Activated T-helper 17 cell treated with anti-CD3 and anti-CD28 coated beads, Interleukin-2, amount 50 U/mL, for 72 hours (primary cell): ENCODE results near the gene STUB1. TPM values are rescaled to one million over a fixed set of nuclear protein-coding genes. Genes with fewer than 3 reads are reported as not detected.
"Not testable (repeated sequence)": the region's sequence is repeated elsewhere in the genome, so short reads cannot be mapped to it uniquely, and the experiment has no call there.

ENCODE experiments used
- ATAC-seq: fragments of 150-1000 bp; cut with Tn5 transposase; replicated peaks from 2 replicates; pipeline ENCODE4 v1.10.0; 2021; ENCODE audit warnings: mild to moderate bottlenecking, moderate library complexity
- H3K27ac Mint-ChIP-seq: one replicate; pipeline ENCODE4 v1.8.0; 2022; ENCODE audit warnings: mixed read lengths
- H3K27me3 Mint-ChIP-seq: one replicate; pipeline ENCODE4 v1.8.0; 2022; ENCODE audit warnings: mixed read lengths
- H3K36me3 Mint-ChIP-seq: one replicate; pipeline ENCODE4 v1.8.0; 2022; ENCODE audit warnings: low read depth, mild to moderate bottlenecking, mixed read lengths
- H3K4me1 Mint-ChIP-seq: one replicate; pipeline ENCODE4 v1.8.0; 2022; ENCODE audit warnings: mixed read lengths
- H3K4me3 Mint-ChIP-seq: one replicate; pipeline ENCODE4 v1.8.0; 2022; ENCODE audit warnings: mild to moderate bottlenecking, mixed read lengths
- H3K9me3 Mint-ChIP-seq: one replicate; pipeline ENCODE4 v1.8.0; 2022; ENCODE audit warnings: mixed read lengths
- total RNA-seq, 2 donors: library from RNA; stranded (reverse); gene quantifications; one replicate each; pipeline ENCODE4 v1.2.3, GENCODE V29; 2022

Gene STUB1
- total RNA-seq, 2 donors from 2014 or later = 47.5 to 98.2 TPM

DNA sequence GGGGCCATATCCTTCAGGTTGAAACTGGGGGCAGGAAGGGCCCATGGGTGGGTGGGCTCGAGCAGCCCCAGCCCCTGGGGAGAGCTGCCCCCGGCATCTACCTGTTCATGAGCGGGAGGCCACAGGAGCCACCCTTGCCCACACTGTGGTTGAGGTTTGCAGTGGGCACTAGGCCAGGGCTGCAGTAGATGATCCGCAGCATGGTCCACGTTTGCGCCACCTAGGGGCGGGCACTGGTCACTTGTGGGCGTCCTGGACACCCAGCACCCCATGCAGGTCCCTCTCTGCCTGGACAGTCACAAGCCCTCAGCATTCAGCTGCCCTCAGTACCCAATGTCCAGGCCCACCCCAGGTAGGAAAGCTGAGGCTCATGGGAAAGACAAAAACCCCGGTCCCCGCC lies 5.8 kb downstream of the STUB1 start:
- Mint-ChIP-seq H3K4me3 (peak overlapping the region; percentile 28), H3K9me3 (no peaks in the 10 kb centered on the region), H3K27ac (no peak overlapping the region), H3K27me3 (no peaks in the 10 kb centered on the region), H3K36me3 (peaks cover 35% of the 10 kb centered on the region), H3K4me1 (peaks cover 4% of the 10 kb centered on the region)
- no peak for ATAC-seq

DNA sequence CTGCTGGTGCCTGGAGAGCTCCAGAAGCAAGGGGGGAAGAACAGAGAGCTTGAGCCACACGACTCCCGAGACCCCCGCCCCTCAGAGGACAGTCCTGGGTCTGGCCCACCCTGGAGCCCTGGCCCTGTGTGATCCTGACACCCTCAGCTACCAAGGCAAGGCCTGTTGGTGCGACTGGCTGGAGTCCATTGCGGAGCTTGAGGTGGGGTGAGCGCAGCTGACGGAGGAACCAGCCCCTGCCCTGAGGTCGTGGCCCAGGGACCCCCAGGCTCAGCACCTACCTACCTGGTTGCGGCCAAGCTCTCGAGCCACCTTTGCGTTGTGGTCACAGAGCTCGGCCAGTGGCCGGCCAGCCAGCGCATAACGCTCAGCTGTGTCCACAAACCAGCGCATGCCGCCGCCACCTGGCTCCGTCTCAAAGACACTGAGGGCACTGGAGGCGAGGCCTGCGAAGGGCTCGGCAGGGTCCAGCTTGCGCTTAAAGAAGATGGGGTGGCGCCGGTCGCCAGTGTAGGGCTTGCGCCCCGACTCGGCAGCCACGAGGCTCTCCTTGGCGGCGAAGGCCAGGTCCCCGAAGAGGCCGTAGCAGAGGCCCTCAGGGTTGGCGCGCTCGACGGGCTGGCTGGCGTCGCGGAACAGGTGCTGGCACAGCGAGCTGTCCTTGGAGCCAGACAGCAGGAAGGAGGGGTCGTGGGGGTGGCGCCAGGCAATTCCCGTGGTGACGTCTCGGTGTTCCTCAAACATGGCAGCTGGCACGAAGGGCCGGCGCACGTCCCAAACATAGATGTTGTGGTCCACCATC lies 6.5 kb downstream of the STUB1 start:
- peaks cover 4% of the 10 kb centered on the region for H3K4me1 Mint-ChIP-seq
- ATAC-seq = no peak
- H3K36me3 Mint-ChIP-seq = peaks cover 28% of the 10 kb centered on the region
- H3K27me3 Mint-ChIP-seq = no peaks in the 10 kb centered on the region
- no peak overlapping the region for H3K4me3 Mint-ChIP-seq
- H3K27ac Mint-ChIP-seq = no peak overlapping the region
- no peaks in the 10 kb centered on the region for H3K9me3 Mint-ChIP-seq

DNA sequence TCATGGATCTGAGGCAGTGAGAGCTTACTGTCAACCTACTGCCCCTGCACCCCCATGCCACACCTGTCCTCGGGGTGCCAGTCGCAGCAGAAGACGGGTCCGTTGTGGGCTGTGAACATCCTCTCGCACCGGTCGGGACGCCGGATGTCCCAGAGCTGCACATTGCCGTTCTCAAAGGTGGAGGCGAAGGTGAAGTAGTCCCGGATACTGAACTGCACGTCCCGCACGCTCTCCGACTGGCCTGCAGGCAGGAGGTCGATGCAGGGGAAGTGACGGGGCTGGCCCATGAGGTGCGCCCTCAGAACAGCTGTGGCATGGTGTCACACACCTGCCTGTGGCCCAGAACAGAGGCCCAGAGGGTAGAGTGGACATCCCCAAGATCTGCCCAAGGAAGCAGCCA lies 7.3 kb downstream of the STUB1 start:
- no peak for ATAC-seq
- H3K27ac Mint-ChIP-seq = no peak overlapping the region
- peaks cover 8% of the 10 kb centered on the region for H3K4me1 Mint-ChIP-seq
- H3K9me3 Mint-ChIP-seq = no peaks in the 10 kb centered on the region
- H3K4me3 Mint-ChIP-seq = no peak overlapping the region
- peaks cover 20% of the 10 kb centered on the region for H3K36me3 Mint-ChIP-seq
- no peaks in the 10 kb centered on the region for H3K27me3 Mint-ChIP-seq

DNA sequence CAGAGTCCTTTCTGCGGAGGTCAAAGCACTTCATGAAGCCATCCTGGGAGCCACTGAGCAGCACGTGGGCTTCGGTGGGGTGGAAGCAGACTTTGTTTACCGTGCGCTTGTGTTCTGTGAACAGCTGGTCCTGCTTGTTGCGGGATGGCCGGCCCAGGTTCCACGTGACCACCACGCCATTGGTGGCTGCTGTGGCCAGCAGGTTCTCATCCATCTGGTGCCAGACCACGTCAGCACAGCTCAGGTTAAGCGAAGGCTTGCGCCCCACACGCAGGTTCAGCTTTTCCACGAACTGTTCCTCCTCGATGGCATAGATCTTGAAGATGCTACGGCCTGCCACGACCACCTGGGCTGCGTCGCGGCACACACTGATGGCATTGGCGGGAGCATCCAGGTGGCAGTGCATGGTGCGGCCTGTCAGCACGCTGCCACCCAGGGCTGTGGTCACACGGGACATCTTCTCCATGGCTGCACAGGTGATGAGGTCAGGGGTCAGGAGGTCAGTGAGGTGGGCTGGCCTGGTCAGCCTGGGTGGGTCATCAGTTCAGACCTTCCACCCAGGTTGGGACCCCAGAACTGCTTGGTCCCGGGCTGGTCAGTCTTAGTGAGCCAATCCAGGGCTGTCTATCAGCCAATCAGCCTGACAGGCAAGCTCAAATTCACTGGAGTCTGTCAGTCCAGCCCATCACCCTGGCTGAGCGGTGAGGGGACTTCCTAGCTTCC lies 9.1 kb downstream of the STUB1 start:
- Mint-ChIP-seq H3K27ac (peak overlapping the region; percentile 87), H3K36me3 (peaks cover 8% of the 10 kb centered on the region), H3K27me3 (no peaks in the 10 kb centered on the region), H3K9me3 (no peaks in the 10 kb centered on the region), H3K4me1 (peaks cover 9% of the 10 kb centered on the region), H3K4me3 (peak overlapping the region; percentile 82)
- no peak for ATAC-seq

DNA sequence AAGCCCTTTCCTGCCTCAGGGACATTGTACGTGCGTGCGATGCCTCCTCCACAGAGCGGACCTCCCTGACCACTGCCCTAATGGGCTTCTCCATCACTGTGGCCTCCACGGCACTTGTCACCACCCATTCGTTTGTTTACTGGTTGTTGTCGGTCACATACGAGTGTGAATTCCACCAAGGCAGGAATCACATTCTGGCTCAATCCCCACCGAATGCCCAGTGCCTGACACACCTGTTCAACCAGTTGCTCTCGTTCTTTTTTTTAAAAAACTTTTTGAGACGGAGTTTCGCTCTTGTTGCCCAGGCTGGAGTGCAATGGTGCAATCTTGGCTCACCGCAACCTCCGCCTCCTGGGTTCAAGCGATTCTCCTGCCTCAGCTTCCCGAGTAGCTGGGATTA lies 11.0 kb downstream of the STUB1 start:
- ATAC-seq, H3K4me1 Mint-ChIP-seq, H3K36me3 Mint-ChIP-seq, H3K27me3 Mint-ChIP-seq, H3K9me3 Mint-ChIP-seq: not testable (repeated sequence)
- Mint-ChIP-seq H3K4me3 (peak overlapping the region; percentile 82), H3K27ac (peak overlapping the region; percentile 87)

DNA sequence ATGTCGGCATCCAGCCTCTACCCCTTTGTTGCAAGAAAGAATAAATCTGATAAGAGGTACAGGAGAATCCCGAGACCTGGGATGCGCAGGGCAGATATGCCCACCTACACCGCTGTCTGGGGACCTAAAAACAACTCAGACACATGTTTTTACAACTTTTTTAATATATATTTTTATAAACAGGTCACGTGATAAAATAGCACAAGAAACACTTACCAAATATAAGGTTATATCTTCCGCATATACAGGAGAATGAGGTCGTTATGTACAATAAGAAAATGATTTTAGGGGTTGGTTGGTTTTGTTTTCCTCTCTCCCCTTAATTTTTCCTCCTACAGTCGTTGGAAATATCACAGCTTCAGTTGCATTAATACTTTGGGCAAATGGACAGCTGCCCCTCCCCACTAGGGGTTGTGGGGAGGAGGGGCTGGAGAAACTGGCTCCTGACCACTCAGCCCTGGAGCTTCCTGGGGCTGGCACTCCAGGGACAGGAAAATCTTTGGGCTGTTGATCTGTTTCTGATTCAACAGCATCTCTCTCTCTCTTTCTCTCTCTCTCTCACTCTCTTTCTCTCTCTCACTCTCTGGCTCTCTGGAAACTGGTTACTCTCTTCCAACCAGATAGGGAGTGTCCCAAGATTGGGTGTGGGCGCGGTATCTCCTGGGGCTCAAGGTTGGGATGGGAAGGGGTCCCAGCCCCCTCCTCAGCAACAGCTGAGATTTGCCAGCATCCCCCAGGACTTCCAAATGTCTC lies 12.3 kb downstream of the STUB1 start:
- peak overlapping the region; percentile 82 for H3K4me3 Mint-ChIP-seq
- H3K36me3 Mint-ChIP-seq = no peaks in the 10 kb centered on the region
- no peak overlapping the region for H3K27ac Mint-ChIP-seq
- no peaks in the 10 kb centered on the region for H3K9me3 Mint-ChIP-seq
- H3K4me1 Mint-ChIP-seq = peaks cover 9% of the 10 kb centered on the region
- no peak for ATAC-seq
- no peaks in the 10 kb centered on the region for H3K27me3 Mint-ChIP-seq

DNA sequence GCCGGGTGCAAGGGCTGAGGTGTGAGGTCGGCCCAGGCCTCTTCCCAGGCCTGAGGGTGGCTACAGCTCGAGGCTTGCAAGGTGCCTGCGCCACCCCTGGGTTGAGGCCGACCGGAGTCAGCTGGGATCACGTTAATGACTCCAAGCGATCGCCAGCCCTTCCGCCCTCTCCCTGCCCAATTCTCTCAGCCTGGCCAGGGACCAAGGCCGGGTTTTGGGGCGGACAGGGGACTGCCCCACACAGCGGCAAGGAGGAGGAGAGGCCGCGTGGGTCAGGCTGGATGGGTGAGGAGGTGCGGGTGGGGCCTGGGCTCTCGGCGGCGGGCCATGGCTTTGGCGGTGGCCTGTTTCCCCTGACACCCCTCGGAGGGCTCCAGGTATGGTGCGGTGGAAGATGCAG lies 13.2 kb downstream of the STUB1 start:
- no peaks in the 10 kb centered on the region for H3K27me3 Mint-ChIP-seq
- H3K27ac Mint-ChIP-seq = no peak overlapping the region
- H3K4me3 Mint-ChIP-seq = peak overlapping the region; percentile 82
- no peaks in the 10 kb centered on the region for H3K9me3 Mint-ChIP-seq
- H3K36me3 Mint-ChIP-seq = no peaks in the 10 kb centered on the region
- no peak for ATAC-seq
- H3K4me1 Mint-ChIP-seq = peaks cover 9% of the 10 kb centered on the region

DNA sequence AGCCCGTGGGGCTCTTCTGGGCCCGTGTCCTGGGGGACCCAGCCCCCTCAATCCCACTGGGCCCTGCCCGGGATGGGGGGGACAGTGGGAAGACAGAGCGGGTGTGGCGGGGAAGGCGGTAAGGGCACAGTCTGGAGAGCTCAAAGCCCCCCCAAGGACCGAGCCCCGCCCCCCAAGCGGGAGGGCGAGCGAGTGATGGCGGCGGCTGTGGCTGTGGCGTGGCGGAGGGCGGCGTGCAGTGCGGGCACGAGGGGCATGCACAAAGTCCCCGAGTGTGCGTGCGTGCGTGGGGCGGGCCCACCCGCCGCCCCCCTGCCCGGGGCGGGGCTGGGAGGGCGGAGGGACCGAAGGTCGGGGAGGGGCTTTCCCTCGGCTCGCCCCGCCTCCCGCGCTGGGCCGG lies 13.6 kb downstream of the STUB1 start:
- Mint-ChIP-seq H3K4me3 (peak overlapping the region; percentile 82), H3K27me3 (no peaks in the 10 kb centered on the region), H3K36me3 (no peaks in the 10 kb centered on the region), H3K9me3 (no peaks in the 10 kb centered on the region), H3K4me1 (peaks cover 9% of the 10 kb centered on the region), H3K27ac (no peak overlapping the region)
- ATAC-seq = no peak

DNA sequence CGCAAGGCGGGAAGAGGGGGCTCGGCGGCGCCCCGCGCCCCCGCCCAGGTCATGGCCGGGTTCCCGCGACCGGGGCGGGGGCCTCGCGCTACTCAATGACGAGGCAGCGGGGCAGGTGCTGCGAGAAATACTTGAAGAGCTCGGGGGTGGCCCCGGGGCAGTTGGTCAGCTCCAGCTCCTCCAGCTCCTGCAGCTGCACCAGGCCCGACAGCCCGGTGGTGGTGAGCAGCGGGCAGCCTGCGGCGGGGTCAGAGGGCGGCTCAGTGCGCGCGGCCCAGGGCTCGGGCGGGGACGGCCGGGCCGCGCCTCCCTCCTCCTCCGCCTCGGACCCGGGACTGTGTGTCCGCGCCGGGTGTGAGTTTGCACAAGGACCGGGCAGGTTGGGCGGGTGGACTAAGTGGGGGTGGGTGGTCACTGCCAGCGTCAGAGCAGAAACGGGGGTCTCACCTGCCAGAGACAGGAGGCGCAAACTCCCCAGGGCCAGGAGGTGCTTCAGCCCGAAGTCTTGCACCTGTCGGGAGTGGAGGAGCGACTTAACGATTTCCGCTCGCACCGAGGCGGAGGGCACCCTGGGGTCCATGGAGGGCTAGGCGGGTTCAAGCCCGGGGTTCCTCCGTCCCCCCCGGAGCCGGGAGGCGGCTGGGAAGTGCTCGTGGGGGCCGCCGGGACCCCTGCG lies 14.1 kb downstream of the STUB1 start:
- Mint-ChIP-seq H3K36me3 (no peaks in the 10 kb centered on the region), H3K27ac (no peak overlapping the region), H3K4me1 (peaks cover 9% of the 10 kb centered on the region), H3K9me3 (no peaks in the 10 kb centered on the region), H3K4me3 (peak overlapping the region; percentile 90), H3K27me3 (no peaks in the 10 kb centered on the region)
- ATAC-seq = no peak

DNA sequence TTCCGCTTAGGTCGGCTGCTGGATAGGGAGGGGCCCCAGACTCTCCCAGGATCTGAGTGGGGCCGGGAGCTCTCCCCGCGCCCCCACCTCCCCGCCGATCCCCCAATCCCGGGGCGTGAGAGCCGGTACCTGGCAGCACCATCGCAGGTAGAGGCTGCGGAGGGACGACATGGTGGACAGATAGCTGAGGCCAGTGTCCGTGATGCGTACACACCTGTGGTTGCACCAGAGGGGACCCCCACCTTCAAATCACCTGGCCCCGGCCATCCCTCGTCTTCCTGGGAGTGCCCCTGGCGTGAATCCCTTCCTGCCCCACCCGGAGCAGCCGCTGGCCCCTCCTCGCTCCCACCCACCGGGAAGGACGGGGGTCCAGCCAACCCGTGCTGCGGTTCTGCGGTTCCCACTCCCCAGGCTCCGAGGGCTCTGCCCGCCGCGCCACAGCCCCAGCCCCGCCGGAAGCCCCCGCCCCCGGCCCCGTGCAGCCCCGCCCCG lies 14.7 kb downstream of the STUB1 start:
- Mint-ChIP-seq H3K27me3 (no peaks in the 10 kb centered on the region), H3K27ac (peak overlapping the region; percentile 90), H3K36me3 (no peaks in the 10 kb centered on the region), H3K4me1 (peaks cover 9% of the 10 kb centered on the region), H3K4me3 (peak overlapping the region; percentile 90), H3K9me3 (no peaks in the 10 kb centered on the region)
- ATAC-seq = no peak

DNA sequence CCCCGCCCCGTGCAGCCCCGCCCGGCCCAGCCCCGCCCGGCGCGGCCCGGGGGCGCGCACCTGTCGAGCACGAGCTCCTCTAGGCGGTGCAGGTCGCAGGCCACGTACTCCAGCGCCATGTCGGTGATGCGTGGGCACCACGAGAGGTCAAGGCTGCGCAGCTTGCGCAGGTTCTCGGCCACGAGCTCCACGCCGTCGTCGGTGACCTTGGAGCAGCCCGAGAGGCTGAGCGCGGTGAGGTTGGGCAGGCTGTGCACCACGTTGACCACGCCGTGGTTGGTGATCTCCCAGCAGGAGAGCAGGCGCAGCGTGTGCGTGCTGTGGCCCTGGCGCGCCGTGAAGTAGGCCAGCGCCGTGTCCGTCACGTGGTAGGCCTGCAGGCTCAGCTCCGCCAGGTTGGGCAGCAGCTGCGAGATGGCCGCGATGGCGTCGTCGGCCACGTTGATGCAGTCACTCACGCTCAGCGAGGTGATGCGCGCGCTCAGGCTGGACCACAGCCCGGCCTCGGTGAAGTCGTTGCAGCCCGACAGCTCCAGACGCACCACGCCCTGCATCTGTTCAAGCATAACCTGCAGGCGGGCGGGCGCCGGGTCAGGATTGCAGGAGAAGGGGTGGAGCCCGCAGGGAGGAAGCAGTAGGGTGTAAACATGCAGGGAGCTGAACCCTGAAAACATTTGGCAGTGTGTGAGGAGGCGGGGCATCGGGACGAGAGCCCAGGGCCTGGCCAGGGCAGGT lies 15.3 kb downstream of the STUB1 start:
- peak overlapping the region; percentile 90 for H3K4me3 Mint-ChIP-seq
- peak; percentile 86 for ATAC-seq
- no peaks in the 10 kb centered on the region for H3K27me3 Mint-ChIP-seq
- H3K4me1 Mint-ChIP-seq = peaks cover 9% of the 10 kb centered on the region
- H3K36me3 Mint-ChIP-seq = no peaks in the 10 kb centered on the region
- no peaks in the 10 kb centered on the region for H3K9me3 Mint-ChIP-seq
- peak overlapping the region; percentile 90 for H3K27ac Mint-ChIP-seq

DNA sequence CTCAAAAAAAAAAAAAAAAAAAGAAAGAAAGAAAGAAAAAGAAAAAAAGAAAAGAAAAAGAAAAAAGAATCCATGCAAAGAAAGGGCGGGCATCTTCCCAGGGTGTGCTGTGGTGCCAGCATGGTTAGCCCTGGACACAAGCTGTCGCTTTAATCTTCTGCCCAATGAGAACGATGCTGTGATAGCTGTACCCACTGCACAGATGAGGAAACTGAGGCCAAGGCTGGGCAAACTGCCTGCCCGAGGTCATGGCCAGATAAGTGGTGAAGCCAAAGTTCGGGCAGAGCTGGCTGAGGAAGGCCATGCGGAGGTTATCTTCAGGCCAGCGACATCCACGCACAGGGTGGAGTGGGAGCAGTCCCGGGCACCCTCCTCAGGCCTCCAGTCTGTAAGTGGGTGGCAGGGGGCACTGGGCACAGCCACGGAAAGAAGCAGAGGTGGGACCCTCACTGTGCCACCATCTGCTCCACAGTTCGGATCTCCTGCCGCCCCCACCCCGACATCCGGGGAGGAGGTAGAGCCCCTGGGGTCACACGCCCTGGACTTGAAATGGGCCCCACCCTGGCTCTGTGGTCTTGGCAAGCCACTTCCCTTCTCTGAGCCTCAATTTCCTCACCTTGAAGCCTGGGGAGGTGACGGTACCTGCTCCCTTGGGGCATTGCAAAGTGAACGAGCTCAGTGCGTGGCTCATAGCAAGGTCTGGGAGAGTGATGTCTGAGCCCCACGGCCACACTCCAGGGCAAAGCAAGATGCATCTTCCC lies 18.9 kb downstream of the STUB1 start:
- H3K4me3 Mint-ChIP-seq = peak overlapping the region; percentile 12
- no peak overlapping the region for H3K27ac Mint-ChIP-seq
- H3K4me1 Mint-ChIP-seq = no peaks in the 10 kb centered on the region
- H3K9me3 Mint-ChIP-seq = no peaks in the 10 kb centered on the region
- no peak for ATAC-seq
- H3K27me3 Mint-ChIP-seq = peaks cover 4% of the 10 kb centered on the region
- no peaks in the 10 kb centered on the region for H3K36me3 Mint-ChIP-seq
